T-helper 2 cell treated with Interferon-gamma antibody and Interleukin-4, amounts not matched to agents 100 ng/mL and 5 ng/mL, for 36 hours (primary cell): ENCODE measurements around the gene ZNF324. TPM values are rescaled to one million over a fixed set of nuclear protein-coding genes. Genes with fewer than 3 reads are reported as not detected.

ENCODE experiments used
- intact Hi-C: fragments of 100-400 bp; cut with micrococcal nuclease; formaldehyde crosslinking; loops from one replicate; pipeline ENCODE4 v1.15.1; 2023
- total RNA-seq: library from RNA; stranded (reverse); gene quantifications from 2 replicates; pipeline ENCODE4 v1.2.3, GENCODE V29; 2022

Gene ZNF324
- total RNA-seq, 1 donor from 2014 or later = 11.4 TPM

- intact Hi-C loops = loop anchor here (1.0 to 5.0 kb wide), 9 partner anchors 20 to 112 kb away; partner anchors contain the start of genes CHMP2A, MZF1, TRIM28 and ZNF324B
Measured at GRCh38 chr19:58519355-58520256, 52.7 kb downstream of the ZNF324 start, which contains the start of gene ZBTB45. Gene ZBTB45 (minus strand): TSS chr19:58519810. CDS start chr19:58517673, 2,137 bp downstream.

GRCh38 chr19:58520257-58520599, 53.3 kb downstream of the ZNF324 start:
- intact Hi-C loops = loop anchor here (1.0 kb wide), 1 partner anchor 61 kb away; no protein-coding TSS in a partner anchor

GRCh38 chr19:58521651-58522050, 54.8 kb downstream of the ZNF324 start:
- intact Hi-C loops = no loop called here

DNA sequence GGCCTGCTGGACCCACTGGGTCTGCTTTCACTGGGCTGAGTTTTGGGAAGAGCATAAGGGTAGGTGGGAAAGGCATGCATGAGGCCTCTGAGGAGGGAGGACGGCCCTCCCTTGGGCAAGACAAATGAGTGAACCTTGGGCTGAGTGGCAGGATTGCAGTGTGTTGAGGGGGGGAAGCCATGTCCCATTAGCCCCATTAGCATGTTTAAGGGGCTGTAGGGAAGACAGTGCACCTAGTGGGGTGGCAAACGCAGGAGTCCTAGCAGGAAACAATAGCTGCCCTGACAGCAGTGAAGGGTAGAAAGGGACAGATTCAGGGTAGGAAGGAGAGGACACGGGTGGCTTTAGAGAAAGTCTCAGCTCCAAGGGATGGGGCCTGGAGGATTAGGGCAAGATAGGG, 55.8 kb downstream of the ZNF324 start:
- intact Hi-C loops = no loop called here

Other genes starting within 250 kb of the ZNF324 start
- gene ZNF544, start 238.2 kb upstream of the ZNF324 start, total RNA-seq = 38.7 and 39.8 TPM in 2 replicates
- gene ZNF8, start 188.1 kb upstream of the ZNF324 start, total RNA-seq = 4.8 and 4.9 TPM in 2 replicates
- 60.7 and 68.2 TPM in 2 replicates for gene ERVK3-1, start 161.7 kb upstream of the ZNF324 start, total RNA-seq
- gene ZSCAN22, start 140.1 kb upstream of the ZNF324 start, total RNA-seq = 3.6 and 4.3 TPM in 2 replicates
- 10.3 and 11.0 TPM in 2 replicates for gene A1BG, start 113.6 kb upstream of the ZNF324 start, total RNA-seq
- gene ZNF497, start 104.3 kb upstream of the ZNF324 start, total RNA-seq = 0.73 and 1.1 TPM in 2 replicates
- 1.4 and 1.7 TPM in 2 replicates for gene ZNF837, start 86.0 kb upstream of the ZNF324 start, total RNA-seq
- gene RPS5, start 79.8 kb upstream of the ZNF324 start, total RNA-seq = 1,063 and 1,068 TPM in 2 replicates
- gene RNF225, start 71.4 kb upstream of the ZNF324 start, total RNA-seq = 0.27 and 0.61 TPM in 2 replicates
- gene ZNF584, start 58.4 kb upstream of the ZNF324 start, total RNA-seq = 5.5 and 5.9 TPM in 2 replicates
- gene ZNF132, start 26.9 kb upstream of the ZNF324 start, total RNA-seq = 4.0 and 4.1 TPM in 2 replicates
- gene ZNF324B, start 15.5 kb upstream of the ZNF324 start, total RNA-seq = 11.5 and 11.8 TPM in 2 replicates
- gene ZNF446, start 9.3 kb downstream of the ZNF324 start, total RNA-seq = 7.3 and 7.5 TPM in 2 replicates
- gene SLC27A5, start 44.9 kb downstream of the ZNF324 start, total RNA-seq = 13.8 and 15.3 TPM in 2 replicates
- 16.5 and 17.8 TPM in 2 replicates for gene ZBTB45, start 52.7 kb downstream of the ZNF324 start, total RNA-seq
- gene TRIM28, start 77.0 kb downstream of the ZNF324 start, total RNA-seq = 508 and 517 TPM in 2 replicates
- gene CHMP2A, start 88.0 kb downstream of the ZNF324 start, total RNA-seq = 122 and 124 TPM in 2 replicates
- 92.8 and 95.9 TPM in 2 replicates for gene UBE2M, start 91.5 kb downstream of the ZNF324 start, total RNA-seq
- 26.5 and 26.7 TPM in 2 replicates for gene MZF1, start 106.3 kb downstream of the ZNF324 start, total RNA-seq